NCI-H774 (cell line): Measurements from ENCODE around the gene LZTR1.
"Not testable (repeated sequence)": the region's sequence is repeated elsewhere in the genome, so short reads cannot be mapped to it uniquely, and the experiment has no call there.

Experiments used
- DNase-seq: peaks from one replicate; lab custom pipeline; 2025; lab: John Stamatoyannopoulos, UW

LZTR1 gene

DNA sequence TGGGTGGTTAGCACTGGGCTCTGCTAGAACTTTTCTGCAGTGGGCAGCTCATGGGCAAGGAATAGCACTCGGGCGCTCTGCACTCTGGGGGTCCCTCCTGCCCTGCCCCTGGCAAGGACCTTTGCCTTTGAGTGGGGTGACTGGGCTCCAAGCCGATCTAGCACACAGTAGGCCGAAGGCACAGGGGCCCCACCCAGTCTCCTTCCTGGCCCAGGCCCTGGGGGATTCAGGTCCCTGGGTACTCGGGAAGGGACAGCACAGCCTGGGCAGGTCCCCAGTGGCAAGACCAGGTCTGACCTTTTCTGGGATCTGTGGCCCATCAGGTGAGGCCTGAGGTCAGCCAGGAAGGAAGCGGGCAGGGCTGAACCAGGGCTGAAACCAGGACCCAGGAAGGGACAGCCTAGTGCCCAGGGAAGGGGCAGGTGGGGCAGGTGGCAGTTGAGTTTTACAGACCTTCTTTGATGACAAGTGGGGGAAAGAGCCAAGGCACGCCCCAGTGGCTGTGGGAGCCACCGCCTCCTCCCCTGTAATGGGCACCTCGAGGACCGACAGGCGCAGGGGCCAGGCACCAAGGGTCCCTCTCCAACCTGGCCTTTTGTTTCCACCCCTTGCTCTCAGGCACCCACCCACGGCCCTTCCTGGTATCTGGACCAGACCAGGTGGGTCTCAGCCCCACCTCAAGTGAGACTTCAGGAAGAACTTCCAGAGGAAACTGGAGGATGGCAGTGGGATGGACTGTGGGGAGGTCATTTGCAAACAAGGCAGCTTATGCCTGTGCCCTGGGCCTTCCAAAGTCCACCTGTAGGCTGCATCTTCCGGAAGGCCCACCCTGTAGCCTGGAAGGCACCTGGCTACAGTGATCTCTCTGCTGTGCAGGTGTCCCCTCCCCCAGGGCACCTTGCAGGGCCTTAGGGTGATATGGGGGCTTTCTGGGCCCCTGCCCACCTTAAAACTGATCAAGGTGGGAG is 15.9 kb upstream of the LZTR1 start:
- DNase-seq: no peak

DNA sequence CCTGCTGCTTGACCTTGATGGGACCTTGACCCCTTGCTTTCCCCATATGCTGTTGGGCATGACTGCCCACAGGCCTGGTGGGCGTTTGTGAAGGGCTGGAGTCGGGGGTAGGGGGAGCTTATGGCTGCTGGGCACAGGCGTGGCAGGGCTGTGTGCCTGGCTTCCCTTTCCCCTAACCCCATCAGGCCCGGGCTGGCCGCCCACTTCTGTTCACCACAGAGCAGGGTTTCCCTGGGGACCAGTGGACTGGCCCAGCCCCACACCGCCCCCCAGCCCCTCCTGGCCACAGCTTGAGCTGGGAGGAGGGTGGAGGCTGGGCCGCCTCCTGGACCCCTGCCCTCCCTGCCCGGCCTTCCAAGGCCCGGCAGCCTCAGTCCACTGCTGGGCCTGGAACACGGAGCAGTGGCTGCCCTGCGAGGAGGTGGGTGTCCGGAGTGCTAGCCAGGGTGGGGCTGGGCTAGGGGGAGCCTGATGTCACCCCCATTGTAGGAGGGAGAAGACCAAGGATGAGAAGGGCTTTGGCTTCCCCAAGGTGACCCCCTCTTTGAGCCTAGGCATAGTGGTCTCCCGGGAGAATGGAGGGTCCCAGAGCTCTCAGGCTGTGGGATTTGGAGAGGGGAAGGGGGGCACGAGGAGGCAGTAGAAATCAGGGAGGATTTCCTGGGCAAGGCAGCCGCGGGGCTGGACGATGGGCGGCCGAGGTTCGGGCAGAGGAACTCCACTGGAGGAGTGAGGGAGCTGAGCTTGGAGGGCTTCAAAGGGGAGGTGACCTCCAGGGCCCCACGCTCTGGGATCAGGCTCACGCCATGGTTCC is 15.0 kb upstream of the LZTR1 start, which contains the start of gene AIFM3:
Gene AIFM3, plus strand, starts transcription at position 373 of the 814 bp plus-strand sequence. CDS start 690 bp downstream, outside the sequence.
- no peak for DNase-seq

DNA sequence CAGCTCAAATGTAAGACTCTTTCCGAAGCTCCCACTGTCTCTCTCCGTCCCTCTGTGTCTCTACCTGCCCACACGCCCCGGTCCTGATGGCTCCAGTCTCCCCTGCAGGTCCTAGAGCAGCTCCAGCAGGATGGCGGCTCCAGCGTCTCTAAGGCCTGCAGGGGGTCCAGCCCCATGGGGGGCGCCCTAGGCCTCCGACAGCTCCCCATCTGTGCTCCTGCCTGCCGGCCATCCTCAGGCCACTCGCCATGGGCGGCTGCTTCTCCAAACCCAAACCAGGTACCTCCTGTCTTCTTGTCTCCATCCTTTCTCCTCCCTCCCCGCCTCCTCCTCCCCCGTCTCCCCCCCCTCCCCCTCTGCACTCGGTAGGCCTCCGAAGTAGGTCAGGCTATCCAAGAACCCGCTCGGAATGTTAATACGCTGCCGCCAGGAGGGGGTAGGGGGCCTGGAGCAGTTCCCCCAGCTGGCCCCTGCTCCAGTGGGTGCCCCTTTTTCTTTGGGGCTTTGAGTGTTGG is 14.3 kb upstream of the LZTR1 start:
- no peak for DNase-seq

DNA sequence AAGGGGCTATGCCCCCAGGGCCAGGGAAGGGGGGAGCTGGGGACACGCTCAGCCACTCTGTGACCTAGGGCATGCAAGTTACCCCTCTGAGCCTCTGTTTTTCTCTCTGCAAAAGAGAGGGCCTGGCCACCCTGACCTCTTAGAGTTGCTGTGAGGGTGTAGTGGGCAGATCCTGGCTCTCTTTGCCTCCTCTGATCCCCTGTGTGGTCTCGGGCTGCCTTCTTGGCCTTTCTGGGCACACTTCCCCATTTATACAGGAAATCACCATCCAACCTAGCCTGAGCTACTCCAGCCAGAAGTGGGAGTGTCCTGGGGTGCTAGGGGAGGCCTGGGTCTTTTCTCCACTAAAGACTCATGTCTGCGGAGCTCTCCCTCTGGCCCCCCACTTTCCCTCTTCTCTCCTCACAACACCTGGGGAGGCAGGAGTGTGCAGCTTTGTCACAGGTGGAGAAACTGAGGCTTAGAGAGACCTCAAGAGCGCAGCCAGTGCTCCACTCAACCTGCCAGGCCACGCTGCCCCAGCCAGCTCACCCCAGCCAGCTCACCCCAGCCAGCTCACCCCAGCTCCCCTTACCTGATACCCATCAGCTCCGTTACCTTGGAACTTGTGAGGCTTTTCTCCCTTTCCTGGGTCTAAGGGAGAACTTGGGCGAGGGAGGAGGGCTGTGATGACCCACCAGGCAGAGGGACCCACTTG is 13.7 kb upstream of the LZTR1 start:
- no peak for DNase-seq

DNA sequence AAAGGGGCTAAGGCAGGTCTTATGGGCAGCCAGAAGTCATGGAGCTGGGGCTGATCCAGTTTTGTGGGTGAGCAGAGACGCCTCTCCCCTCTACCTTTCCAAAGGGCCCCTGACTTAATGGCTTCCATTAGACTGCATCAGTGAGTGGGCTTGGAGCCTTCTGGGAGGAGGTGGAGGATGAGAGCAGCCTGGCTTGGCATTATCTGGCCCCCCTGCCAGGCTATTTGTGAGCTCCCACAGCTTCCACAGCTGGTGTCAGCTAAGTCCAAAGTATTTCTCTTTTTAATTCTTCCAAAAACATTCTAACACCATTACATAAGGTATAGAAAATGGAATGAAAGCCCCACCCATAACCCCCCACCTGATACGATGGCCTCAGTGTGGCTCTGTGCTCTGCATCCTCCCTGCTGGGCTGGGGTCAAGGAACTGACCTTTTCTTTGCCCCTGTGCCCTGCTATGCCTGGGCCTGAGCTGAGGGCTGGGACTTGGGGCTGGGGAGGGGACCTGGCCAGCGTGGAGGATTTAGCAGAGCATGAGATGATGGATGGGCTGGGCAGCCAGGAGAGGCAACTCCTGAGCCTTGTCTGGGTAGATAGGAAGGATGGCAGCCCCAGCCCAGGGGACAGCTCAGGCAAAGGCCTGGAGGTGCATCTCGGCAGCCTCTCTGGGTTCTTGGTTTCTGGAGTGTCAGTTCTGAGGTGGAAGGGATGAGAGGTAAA is 11.0 kb upstream of the LZTR1 start:
- no peak for DNase-seq

DNA sequence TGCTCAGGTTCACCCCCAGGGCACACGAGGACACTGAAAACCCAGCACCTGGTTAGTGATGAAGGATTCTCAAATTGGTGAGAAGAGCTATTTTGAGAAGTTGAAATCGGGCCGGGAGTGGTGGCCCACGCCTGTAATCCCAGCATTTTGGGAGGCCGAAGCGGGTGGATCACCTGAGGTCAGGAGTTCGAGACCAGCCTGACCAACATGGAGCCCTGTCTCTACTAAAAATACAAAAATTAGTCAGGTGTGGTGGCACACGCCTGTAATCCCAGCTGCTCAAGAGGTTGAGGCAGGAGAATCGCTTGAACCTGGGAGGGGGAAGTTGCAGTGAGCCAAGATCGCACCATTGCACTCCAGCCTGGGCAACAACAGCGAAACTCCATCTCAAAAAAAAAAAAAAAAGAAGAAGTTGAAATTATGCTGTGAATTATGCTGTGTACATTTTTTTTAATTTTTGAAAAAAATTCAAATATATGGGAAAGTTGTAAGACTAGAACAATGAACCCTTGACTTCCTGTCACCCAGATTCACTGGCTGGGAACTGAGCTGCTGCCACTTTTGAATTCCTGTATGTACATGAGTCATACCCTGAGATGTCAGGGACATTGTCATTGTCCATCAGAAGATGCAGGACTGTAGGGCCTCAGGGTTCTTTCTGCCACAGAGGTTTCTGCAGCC is 9.9 kb upstream of the LZTR1 start:
- not testable (repeated sequence) for DNase-seq

DNA sequence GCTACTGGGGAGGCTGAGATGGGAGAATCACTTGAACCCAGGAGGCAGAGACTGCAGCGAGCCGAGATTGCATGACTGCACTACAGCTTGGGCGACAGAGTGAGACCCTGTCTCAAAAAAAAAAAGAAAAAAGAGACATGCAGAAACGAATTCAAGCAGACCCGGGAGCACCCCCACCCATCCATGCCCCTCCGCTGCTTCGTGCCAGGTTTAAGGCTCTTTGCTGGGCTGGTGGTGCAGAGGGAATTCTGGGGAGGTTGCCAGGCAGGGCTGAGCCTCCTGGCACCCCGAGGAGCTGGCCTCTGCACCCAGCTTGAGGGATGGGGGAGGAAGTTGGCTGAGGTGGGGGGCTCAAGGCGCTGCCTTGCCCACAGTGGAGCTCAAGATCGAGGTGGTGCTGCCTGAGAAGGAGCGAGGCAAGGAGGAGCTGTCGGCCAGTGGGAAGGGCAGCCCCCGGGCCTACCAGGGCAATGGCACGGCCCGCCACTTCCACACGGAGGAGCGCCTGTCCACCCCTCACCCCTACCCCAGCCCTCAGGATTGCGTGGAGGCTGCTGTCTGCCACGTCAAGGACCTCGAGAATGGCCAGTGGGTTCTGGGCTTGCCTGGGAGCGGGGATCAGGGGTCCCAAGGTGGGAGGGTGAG is 9.0 kb upstream of the LZTR1 start:
- DNase-seq: no peak

DNA sequence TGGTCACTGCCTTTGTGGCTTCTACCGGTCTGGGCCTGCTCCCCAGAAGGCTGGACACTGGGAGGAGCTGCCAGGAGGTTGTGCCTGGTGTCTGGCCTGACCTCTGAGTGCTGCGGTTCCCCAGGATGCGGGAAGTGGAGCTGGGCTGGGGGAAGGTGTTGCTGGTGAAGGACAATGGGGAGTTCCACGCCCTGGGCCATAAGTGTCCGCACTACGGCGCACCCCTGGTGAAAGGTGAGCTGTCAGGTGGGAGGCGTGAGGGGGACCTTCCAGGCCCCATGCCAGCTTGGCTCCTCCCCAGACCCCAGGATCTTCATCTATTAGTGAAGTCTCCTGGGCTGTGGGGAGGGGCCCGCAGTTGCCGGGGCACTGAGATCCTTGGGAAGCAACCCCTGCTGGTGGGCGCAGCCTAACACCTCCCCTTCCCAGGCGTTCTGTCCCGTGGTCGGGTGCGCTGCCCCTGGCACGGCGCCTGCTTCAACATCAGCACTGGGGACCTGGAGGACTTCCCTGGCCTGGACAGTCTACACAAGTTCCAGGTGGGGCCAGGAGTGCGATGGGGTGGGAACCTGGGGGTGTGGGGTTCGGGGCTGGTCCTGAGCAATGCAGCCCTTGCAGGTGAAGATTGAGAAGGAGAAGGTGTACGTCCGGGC is 8.3 kb upstream of the LZTR1 start:
- no peak for DNase-seq

DNA sequence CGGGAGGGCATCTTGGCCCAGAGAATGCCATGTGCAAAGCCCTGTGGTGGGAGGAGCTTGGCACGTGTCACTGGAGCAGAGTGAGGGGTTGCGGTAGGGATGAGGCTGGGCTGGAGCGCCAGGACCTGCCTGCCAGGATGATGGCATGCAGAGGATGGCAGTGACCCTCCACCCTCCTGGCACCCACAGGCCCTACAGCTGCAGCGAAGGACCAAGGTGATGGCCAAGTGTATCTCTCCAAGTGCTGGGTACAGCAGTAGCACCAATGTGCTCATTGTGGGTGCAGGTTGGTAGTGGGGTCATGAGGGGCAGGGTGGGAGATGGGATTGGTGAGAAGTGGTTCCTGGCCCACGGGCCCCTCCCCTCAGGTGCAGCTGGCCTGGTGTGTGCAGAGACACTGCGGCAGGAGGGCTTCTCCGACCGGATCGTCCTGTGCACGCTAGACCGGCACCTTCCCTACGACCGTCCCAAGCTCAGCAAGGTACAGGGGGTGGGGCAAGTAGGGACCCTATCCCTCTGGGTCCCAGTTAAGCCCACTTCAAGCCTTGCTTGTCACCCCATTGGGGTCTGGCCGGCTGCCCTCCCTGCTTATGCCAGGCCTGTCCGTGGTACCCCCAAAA is 7.7 kb upstream of the LZTR1 start:
- DNase-seq: no peak

DNA sequence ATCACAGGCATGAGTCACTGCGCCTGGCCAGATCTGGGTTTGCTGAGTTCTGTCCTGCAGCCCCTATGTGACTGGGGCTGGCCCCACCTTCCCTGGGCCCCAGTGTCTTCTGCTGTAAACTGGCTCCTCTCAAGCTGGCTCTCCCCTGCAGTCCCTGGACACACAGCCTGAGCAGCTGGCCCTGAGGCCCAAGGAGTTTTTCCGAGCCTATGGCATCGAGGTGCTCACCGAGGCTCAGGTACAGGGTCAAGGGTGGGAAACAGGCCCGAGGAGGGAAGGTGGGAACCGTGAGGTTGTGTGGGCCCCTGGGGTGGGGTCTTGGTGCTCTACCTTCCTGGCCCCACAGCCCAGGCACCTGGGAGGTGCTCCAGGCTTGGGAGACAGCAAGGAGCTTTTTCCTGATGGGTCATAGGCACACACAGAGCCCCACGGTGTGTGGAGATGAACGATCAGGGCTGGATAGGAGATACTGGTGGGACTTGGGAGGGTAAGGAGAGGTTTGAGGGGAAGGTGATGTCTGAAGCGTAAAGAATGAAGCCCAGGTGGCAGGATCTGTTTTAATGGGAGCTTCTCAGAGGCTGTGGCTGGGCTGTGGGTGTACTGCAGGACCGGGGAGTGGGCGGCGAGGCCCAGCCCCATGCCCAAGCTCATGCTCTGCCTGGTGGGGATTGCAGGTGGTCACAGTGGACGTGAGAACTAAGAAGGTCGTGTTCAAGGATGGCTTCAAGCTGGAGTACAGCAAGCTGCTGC is 6.4 kb upstream of the LZTR1 start:
- no peak for DNase-seq

DNA sequence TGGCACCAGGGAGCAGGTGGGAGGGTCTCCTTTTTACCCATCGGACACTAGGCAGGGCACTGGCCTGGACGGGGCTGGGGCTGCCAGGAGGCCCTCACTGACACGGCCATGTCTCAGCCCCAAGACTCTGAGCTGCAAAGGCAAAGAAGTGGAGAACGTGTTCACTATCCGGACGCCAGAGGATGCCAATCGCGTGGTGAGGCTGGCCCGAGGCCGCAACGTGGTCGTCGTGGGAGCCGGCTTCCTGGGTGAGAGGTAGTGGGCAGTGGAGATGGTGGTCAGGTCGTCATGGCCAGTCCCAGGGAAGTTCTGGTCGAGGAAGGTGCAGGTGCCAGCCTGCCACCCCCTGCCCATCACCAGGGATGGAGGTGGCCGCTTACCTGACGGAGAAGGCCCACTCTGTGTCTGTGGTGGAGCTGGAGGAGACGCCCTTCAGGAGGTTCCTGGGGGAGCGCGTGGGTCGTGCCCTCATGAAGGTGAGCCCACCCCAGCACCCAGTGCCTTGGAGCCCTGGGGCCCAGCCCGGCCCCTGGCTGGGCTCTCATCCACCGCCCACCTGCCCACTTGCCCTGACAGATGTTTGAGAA is 5.7 kb upstream of the LZTR1 start:
- DNase-seq: no peak

DNA sequence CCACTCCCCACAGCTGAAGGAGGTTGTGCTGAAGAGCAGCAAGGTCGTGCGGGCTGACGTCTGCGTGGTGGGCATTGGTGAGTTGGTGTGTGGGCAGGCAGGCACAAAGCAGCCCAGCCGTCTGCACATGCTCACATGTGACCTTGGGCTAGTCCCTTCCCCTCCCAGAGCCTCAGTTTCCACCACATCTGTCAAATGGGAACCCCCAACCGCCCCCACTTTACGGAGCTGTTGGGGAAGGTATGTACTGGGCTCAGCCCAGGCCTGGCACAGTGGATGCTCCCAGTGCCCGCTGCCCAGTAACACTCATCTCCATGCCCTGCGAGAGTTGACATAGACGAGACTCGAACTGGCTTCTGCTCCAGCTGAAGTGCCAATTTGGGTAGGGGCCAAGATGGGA is 5.1 kb upstream of the LZTR1 start:
- no peak for DNase-seq

DNA sequence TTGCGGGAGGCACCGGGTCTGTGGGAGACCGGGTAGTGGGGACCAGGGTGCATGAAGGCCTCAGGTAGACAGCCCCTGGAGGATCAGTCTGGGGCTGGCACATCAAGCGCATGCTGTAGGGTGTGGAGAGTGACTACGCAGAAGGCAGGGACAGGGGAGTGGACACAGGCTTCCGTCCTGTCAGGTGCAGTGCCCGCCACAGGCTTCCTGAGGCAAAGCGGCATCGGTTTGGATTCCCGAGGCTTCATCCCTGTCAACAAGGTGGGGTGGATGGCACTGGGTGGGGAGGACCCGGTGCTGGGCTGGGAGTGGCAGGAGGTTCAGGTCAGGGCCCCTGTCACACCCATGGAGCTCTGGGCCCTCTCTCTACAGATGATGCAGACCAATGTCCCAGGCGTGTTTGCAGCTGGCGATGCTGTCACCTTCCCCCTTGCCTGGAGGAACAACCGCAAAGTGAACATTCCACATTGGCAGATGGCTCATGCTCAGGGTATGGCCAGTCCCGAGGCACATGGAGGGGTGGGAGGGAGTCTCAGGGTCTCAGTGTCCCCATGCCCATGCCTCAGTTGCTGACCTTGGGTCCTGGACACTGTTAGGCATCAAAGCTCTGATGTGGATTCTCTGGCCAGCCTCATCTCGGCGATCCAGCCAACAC is 4.5 kb upstream of the LZTR1 start:
- DNase-seq: no peak

DNA sequence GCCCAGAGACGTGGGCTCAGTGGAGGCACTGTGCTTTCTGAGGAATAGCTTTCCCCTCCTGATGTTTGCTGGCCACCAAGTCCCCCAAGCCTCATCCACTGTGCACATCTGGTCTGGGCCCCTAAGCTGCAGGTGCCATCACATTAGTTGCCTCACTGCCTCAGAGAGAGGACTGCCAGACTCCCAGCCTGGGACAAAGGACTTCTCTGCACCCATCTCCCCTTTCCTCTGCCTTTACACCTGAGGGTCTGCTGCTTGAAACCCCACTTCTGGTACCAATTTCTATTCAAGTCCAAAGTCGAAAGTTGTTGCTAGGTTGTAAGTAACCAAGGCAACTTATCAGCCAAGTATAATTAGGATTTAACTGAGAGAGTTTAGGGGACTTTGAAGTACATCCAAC is 3.7 kb upstream of the LZTR1 start:
- no peak for DNase-seq

DNA sequence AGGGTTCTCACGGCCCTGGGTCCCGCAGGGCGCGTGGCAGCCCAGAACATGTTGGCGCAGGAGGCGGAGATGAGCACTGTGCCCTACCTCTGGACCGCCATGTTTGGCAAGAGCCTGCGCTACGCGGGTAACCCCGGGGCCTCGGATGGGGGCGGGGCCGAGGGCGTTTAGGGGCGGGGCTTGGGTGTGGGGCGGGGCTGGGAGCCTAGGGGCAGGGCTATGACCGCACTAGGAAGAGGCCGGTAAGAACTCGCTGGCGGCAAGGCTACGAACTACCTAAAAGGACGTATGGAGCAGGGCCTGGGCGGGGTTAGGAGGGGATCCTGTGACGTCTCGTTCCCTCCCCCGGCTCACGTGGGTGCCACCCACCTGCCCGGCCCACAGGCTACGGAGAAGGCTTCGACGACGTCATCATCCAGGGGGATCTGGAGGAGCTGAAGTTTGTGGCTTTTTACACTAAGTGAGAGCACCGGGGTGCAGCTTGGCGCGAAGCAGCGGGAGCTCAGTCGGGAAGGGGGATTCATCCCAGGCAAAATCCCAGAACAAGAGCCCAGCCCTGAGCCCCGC is 2.8 kb upstream of the LZTR1 start:
- DNase-seq: no peak

DNA sequence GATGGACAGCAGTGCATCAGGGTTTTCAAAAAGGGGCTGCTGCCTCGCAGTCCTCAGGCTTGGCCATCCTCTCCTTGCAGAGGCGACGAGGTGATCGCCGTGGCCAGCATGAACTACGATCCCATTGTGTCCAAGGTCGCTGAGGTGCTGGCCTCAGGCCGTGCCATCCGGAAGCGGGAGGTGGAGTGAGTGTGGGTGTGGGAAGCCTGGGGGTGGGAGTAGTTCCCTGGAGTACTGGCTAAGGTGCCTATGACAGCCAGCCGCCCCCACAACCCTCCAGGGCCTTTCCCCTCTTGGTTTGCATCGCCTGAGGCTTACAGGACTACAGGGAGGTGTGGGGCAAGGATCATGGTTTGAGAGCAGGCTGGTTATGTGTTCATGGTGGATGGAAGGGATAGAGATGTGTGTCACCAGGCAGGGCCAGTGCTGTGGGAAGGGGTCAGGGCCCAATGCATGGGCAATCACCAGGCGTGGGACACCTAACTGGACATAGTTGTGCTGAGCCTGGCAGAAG is 2.1 kb upstream of the LZTR1 start:
- no peak for DNase-seq

DNA sequence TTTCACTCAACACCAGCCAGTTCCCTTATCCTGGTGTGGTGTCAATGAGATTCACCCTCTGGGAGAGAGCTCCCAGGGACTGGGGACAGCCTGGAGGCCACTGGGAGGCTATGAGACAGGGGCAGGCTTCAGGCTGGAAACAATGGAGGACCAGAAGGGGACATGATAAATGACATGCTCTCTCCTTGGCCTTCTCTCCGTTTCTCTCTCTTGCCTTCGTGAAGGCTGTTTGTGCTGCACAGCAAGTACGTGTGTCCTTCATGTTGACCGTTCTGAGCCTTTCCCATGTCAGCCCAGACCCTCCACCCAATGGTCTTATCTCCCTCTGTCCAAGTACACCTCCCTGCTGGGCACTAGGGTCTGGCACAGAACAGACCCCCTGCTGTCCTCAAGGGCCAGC is 1.6 kb upstream of the LZTR1 start:
- no peak for DNase-seq
